GM21526 (cell line): ENCODE data around the gene WWOX.

Source experiments
- ATAC-seq: cut with Tn5 transposase; IDR thresholded peaks from one replicate; pipeline ENCODE4 v1.9.1; 2021; ENCODE audit warnings: moderate library complexity; ENCODE audit not compliant: unreplicated experiment, low FRiP score

Gene WWOX

DNA sequence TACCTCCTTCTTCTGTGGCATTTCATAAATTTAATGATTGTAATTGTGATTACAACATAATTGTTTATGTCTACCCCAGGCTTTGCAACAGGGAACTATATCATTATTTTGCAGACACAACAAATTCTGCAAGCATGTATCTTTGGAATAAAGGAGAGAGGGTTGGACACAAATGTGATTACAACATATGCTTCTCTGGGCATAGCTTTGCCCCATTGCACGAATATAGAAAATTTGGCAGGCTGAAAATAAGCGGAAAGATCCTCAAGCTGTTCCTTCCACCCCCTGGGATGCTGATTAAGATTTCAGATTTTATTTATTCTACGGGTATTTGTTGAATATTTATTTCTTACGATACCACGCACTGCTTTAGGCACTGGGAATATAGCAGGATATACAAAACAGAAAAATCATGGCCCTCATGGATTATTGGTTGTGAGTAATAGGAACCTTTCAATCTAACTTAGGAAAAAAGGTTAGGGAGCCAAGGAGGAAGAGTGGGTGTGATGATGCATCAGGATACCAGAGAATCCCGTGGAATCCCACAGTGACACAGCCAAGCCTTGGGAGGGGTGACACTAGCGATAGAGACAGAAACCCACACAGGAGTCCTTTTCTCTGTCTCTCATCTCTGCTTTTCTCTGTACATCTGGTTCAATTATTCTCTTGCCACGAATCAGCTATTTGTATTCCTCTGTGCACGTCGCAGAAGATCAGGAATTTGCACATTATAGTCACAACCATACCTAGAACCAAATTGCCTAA lies 980.4 kb downstream of the WWOX start:
- ATAC-seq: no peak

- ATAC-seq: no peak
Observed at GRCh38 chr16:79081297-79082066, 982.0 kb downstream of the WWOX start.

- no peak for ATAC-seq
Observed at GRCh38 chr16:79082970-79083369, 983.5 kb downstream of the WWOX start.

GRCh38 chr16:79083508-79084299 lies 984.2 kb downstream of the WWOX start:
- no peak for ATAC-seq

- no peak for ATAC-seq
Observed at GRCh38 chr16:79088971-79089370, 989.5 kb downstream of the WWOX start.

DNA sequence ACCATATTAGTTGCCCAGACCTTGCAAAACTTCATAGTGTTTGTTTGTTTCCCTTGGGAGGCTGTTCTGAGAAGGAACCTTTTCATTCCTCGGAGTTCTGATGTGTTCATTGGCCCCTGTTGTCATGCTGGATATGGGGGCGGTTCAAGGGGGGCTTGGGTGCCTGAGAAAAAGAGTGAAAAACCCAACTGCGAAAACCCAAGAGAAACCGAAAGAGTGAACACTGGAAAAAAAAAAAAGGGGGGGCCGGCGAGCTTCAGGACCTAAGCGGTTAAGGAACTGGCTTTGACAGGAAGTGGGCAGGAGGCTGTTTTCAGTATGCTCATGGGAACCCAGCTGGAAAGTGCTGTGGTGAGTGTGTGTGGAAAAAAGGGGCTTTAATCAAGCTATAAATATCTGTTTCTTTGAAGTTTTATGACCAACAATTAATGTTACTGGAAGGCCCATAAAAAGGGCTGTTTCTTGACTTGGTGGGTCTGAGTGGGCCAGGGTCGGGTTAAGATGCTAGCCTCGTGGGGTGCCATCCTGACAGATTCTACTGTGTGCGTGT lies 990.4 kb downstream of the WWOX start:
- no peak for ATAC-seq

DNA sequence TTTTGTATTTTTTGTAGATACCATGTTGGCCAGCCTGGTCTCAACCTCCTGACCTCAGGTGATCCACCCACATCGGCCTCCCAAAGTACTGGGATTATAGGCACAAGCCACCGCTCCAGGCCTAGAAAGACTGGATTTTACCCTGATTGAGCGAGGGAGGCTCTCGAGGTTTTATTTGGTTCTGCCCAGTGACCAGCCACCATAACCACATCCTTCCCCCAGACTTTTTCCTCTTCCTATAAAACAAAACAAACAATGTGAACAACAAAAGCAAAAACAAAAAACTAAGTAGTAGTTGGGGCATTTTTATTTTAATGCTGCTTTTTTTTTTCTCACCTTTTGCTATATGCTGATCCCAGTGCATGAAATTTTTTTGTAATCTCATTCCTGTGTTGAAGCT lies 991.5 kb downstream of the WWOX start:
- ATAC-seq: no peak

GRCh38 chr16:79092846-79093245 lies 993.4 kb downstream of the WWOX start:
- no peak for ATAC-seq

DNA sequence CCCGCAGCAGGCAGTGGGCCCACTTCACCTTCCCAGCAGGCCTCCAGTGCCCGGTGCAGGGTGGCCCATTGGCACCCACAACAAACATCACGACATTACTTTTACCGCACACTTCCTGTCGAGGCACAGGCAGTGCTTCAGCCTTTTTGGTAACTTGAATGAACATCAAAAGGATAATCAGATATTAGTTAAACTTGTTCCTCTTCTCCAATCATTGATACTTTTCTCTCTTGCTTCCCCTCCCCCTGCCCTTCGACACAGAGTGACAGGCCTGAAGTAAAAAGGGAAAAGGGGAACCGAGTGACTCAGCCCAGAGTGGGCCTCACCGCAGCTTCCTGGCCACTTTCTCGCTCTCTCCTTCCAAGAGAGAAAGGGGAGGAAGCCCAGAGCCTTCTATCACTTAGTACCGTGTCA lies 994.1 kb downstream of the WWOX start:
- ATAC-seq: no peak

- no peak for ATAC-seq
Observed at GRCh38 chr16:79096246-79096645, 996.8 kb downstream of the WWOX start.

DNA sequence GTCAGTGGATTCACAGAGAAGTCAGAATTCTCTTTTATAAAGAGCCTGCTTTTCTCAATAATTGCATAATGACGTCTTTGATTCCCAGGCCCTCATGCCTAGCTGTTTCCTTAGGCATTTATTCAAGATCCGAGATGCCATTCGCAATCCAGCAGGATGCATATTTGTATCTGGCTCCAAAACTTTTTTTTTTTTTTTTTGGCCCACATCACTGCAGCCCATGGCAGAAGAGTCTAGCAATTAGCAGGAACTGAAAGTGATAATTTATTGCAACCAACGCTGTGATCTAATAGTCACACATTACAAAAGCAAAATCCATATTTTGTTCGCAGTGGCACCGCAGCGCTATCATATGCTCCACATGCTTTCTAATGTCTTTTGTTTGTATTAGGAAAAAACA lies 997.7 kb downstream of the WWOX start:
- no peak for ATAC-seq

GRCh38 chr16:79097771-79098170 lies 998.3 kb downstream of the WWOX start:
- no peak for ATAC-seq

DNA sequence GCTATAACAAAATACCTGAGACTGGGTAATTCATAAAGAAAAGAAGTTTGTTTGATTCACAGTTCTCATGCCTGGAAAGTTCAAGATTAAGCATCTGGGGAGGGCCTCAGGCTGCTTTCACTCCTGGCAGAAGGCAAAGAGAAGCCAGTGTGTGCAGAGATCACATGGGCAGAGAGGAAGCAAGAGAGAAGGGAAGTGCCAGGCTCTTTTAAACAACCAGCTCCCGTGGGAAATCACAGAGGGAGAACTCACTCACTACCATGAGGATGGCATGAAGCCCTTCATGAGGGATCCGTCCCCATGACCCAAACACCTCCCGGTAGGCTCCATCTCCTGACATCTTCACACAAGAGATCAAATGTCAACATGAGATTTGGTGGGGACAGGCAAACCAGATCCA lies 999.5 kb downstream of the WWOX start:
- ATAC-seq: no peak

GRCh38 chr16:79099716-79100115 lies 1000.3 kb downstream of the WWOX start:
- ATAC-seq: no peak

DNA sequence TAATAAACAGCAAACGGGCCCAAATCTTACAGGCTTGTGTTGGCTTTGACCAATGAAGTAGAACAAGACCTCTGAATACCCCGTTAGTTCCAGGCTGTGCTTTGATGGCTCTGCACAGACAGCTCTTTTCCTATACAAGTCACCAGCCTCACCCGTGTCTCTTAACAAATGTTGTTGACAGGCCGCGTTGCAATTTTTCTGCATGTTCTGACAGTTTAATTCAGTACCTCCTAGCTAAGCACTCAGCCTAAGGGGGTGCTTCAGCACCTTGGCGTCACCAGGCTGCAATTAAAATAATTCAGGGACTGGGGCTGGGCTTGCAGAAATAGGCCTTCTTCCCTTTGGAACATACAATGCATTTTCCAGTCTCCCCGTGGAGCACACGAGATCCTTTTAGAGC lies 1001.0 kb downstream of the WWOX start:
- ATAC-seq: no peak

DNA sequence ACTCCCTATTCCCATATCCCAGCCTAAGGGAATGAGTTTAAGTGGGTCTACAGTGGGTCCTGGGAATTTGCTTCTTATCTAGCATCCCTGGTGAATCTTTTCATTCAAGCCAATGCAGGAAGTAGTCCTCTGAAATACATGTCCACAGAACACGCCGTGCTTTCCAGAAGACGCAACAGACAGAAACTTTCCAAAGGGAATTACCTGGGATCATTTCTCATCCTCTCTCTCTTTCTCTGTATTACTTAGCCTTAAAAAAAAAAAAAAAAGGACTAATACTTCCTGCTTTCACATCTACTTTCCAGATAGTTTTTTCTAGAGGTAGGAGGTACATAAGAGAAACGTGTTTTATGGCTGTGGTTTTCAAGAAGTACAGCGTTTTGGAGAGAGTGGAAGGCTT lies 1002.0 kb downstream of the WWOX start:
- ATAC-seq: no peak

DNA sequence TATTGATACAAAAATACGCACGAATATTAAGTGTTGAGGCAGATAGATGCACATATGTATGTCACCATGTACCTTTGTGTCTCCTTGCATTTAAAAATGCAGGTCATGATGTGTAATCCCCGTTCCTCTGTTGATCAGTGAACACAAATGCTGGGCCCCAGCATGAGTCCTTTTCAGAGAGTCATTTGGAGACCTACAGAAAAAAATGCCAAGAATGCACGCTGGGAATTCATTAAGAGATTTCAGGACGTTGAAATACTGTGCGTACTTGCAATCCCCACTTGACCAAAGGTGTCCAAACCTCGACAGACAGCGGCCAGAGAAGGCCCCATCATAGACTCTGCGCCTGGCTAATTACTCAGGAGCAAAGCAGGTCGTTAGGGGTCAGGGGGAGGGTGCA lies 1005.1 kb downstream of the WWOX start:
- no peak for ATAC-seq

- no peak for ATAC-seq
Observed at GRCh38 chr16:79107301-79107700, 1007.8 kb downstream of the WWOX start.

DNA sequence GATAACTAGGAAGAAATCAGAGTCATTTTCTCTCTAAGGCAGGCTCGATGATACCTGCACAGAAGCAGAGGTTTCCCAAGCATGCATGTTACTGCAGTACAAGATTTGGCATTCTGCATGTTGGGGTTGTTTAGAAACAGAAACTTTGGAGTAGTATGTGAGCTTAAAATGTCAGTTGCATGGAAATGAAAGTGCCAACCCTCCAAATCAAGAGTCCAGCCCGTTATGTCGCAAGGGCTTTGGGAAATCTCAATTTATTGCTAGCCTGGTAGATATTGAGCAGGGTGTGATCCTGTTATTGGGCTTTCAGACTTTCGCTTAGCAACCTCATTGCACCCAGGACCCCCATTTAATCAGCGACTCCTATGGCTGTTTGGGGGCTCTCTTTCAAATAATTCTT lies 1010.3 kb downstream of the WWOX start:
- ATAC-seq: no peak

DNA sequence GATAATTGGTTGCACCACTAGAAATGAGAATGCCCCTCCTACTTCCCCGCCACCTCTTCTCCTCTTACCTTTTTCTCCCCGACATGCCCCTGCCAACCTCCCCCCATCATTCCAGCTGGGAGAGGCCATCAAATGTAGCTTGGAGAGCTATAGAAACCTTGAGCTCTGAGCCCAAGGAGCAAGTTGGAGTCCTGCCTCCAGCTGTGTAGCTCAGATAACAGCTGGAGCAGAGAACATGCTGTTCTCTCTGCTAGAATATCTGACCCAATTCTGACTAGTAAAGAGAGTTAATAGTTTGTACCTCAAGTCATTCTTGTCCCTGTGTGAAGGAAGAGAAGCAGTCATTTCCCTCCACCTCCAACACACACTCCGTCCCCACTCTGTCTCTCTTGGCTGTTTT lies 1010.8 kb downstream of the WWOX start:
- ATAC-seq: no peak

DNA sequence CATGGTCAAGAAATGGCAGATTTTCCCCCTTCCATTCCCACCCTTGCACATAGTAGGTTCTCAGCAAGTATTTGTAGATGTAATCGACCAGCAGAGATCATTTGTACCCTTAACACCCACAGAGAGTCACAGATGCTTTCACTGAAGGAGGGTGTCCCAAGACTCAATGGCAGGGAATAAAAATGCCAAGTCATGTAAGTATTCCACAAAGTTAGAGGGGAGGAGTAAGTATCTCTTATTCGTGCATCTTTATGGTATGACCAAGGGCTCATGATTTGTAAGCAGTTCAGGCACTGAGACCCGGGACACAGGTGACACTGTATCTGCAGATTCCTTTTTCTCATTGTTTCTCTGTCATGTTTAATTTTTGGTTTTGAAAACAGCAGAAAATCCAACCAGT lies 1011.5 kb downstream of the WWOX start:
- ATAC-seq: no peak
